Glutamatergic neuron (in vitro differentiated cells): ENCODE results near the gene CDC42. TPM values are rescaled to one million over a fixed set of nuclear protein-coding genes. Genes with fewer than 3 reads are reported as not detected.

Experiments used
- DNase-seq: peaks from one replicate; pipeline ENCODE4 v3.0.0; 2022
- H3K27ac Mint-ChIP-seq: one replicate; pipeline ENCODE4 v1.8.0; 2020; ENCODE audit warnings: mild to moderate bottlenecking, mixed read lengths, inconsistent platforms; ENCODE audit not compliant: unreplicated experiment
- H3K27me3 Mint-ChIP-seq: one replicate; pipeline ENCODE4 v1.8.0; 2020; ENCODE audit warnings: mild to moderate bottlenecking, moderate library complexity, mixed read lengths, inconsistent platforms; ENCODE audit not compliant: unreplicated experiment
- H3K36me3 Mint-ChIP-seq: one replicate; pipeline ENCODE4 v1.8.0; 2020; ENCODE audit warnings: mild to moderate bottlenecking, mixed read lengths, inconsistent platforms; ENCODE audit not compliant: unreplicated experiment
- H3K4me1 Mint-ChIP-seq: one replicate; pipeline ENCODE4 v1.8.0; 2020; ENCODE audit warnings: mild to moderate bottlenecking, low read depth, mixed read lengths, inconsistent platforms; ENCODE audit not compliant: unreplicated experiment
- H3K4me3 Mint-ChIP-seq: one replicate; pipeline ENCODE4 v1.8.0; 2020; ENCODE audit warnings: mild to moderate bottlenecking, mixed read lengths, inconsistent platforms; ENCODE audit not compliant: unreplicated experiment
- H3K9me3 Mint-ChIP-seq: one replicate; pipeline ENCODE4 v1.8.0; 2020; ENCODE audit warnings: mild to moderate bottlenecking, moderate library complexity, mixed read lengths, inconsistent platforms; ENCODE audit not compliant: unreplicated experiment
- total RNA-seq: library from RNA; stranded (reverse); fragmentation: NEBNext Ultra II Directional; extraction: Animal tissue kit (Norgen Biotek cat#: 25700); gene quantifications from one replicate; pipeline ENCODE4 v1.2.1, GENCODE V29; 2021; ENCODE audit not compliant: unreplicated experiment
- TF ChIP-seq, protein P1 (sequence below): fragments of 200-600 bp; sonication (generic); IDR thresholded peaks from one replicate; pipeline ENCODE4 v1.5.0; 2021; ENCODE audit not compliant: partially characterized antibody, unreplicated experiment

CDC42 gene
- total RNA-seq, 1 donor from 2014 or later, result 283 TPM

DNA sequence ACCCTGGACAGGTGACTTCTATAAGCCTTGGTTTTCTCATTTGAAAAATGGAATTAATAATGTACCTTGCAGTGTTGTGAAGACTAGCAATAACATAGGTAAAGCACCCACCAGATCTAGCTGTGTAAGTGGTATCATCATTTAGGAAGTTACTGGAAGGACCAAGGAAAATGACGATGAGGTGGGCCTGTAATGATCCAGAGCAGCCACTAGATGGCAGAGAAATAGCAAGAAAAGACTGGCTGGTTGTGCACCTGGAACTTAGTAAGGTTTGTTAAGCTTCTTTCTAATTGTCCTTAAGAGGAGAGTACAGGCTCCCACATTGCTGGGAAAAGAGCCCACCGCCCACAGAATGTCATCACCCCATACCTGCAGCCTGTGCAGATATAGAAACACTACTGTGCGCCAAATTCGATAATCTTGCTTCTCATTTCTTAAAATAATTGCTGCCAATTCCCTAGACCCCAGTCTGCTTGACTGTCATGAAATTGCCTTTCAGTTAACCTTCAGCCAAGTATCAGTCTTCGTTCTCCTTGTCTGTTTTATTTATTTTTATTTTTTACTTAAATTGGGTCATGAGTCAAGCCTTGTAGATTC, 53.2 kb downstream of the CDC42 start:
- peaks cover 2% of the 10 kb centered on the region for H3K27me3 Mint-ChIP-seq
- no peaks in the 10 kb centered on the region for H3K4me1 Mint-ChIP-seq
- no peak for DNase-seq
- TF ChIP-seq, protein P1, sequence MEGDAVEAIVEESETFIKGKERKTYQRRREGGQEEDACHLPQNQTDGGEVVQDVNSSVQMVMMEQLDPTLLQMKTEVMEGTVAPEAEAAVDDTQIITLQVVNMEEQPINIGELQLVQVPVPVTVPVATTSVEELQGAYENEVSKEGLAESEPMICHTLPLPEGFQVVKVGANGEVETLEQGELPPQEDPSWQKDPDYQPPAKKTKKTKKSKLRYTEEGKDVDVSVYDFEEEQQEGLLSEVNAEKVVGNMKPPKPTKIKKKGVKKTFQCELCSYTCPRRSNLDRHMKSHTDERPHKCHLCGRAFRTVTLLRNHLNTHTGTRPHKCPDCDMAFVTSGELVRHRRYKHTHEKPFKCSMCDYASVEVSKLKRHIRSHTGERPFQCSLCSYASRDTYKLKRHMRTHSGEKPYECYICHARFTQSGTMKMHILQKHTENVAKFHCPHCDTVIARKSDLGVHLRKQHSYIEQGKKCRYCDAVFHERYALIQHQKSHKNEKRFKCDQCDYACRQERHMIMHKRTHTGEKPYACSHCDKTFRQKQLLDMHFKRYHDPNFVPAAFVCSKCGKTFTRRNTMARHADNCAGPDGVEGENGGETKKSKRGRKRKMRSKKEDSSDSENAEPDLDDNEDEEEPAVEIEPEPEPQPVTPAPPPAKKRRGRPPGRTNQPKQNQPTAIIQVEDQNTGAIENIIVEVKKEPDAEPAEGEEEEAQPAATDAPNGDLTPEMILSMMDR, result peak; percentile 88
- no peaks in the 10 kb centered on the region for H3K9me3 Mint-ChIP-seq
- no peaks in the 10 kb centered on the region for H3K36me3 Mint-ChIP-seq
- H3K27ac Mint-ChIP-seq, result no peak overlapping the region
- no peak overlapping the region for H3K4me3 Mint-ChIP-seq

GRCh38 chr1:22107126-22107525, 54.6 kb downstream of the CDC42 start:
- Mint-ChIP-seq H3K27ac (no peak overlapping the region), H3K4me1 (peaks cover 2% of the 10 kb centered on the region), H3K36me3 (no peaks in the 10 kb centered on the region), H3K27me3 (peaks cover 5% of the 10 kb centered on the region), H3K4me3 (no peak overlapping the region), H3K9me3 (no peaks in the 10 kb centered on the region)
- DNase-seq, result no peak
- TF ChIP-seq, protein P1, result no peak

DNA sequence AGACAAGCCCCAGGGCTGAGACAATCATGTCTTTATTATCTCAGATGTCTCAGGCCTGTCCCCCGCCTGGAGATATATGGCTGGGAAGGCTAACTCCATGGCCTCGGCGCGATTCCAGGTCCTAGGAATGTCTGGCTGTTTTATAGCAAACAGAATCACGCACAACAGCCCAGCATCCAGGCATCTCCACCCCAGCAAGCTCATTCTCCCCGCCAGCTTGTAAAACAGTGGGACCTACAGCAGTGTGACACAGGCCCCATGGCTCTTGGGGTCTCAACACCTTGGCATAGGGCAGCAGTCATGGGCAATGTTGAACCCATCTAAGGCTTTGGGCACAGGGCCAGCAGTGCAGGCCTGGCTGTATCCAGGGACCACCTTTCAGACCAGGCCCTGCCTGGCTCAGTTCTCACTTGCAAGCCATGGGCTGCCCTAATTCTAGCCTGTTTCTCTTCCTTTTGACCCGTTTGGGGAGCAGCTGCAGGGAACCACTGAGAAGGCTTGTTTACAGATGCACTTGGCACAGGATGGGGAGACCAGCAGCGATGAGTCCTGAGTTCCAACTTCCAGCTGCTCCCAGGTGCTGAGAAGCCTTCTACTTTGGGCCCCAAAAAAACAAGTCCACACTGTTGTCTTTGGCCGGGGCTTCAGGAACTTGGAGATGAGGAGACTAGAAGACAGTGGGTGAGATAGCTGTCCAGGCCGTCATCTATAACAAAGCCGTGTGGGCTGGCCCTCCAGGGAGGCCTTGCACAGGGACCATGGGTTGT, 56.0 kb downstream of the CDC42 start:
- Mint-ChIP-seq H3K4me1 (peaks cover 2% of the 10 kb centered on the region), H3K27me3 (peaks cover 5% of the 10 kb centered on the region), H3K36me3 (no peaks in the 10 kb centered on the region), H3K9me3 (peaks cover 2% of the 10 kb centered on the region), H3K4me3 (no peak overlapping the region), H3K27ac (no peak overlapping the region)
- no peak for DNase-seq
- TF ChIP-seq, protein P1, result no peak

DNA sequence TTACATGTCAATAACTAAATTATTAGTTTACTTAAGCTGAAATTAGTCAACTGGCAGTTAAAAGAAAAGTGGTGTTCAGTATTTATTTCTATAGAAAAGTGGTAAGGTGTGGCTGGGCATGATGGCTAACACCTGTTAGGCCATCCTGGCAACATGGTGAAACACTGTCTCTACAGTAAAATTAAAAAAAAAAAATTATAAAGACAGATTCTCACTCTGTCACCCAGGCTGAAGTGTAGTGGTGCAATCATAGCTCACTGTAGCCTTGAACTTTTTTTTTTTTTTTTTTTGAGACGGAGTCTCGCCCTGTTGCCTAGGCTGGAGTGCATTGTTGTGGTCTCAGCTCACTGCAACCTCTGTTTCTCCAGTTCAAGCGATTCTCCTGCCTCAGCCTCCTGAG, 57.5 kb downstream of the CDC42 start:
- DNase-seq, result no peak
- Mint-ChIP-seq H3K27me3 (peaks cover 5% of the 10 kb centered on the region), H3K27ac (no peak overlapping the region), H3K9me3 (peaks cover 2% of the 10 kb centered on the region), H3K4me3 (no peak overlapping the region), H3K4me1 (peaks cover 4% of the 10 kb centered on the region), H3K36me3 (no peaks in the 10 kb centered on the region)
- TF ChIP-seq, protein P1, result no peak

- Mint-ChIP-seq H3K27me3 (peaks cover 6% of the 10 kb centered on the region), H3K36me3 (no peaks in the 10 kb centered on the region), H3K27ac (no peak overlapping the region), H3K4me1 (peaks cover 5% of the 10 kb centered on the region), H3K4me3 (no peak overlapping the region), H3K9me3 (peaks cover 2% of the 10 kb centered on the region)
- TF ChIP-seq, protein P1, result no peak
- no peak for DNase-seq
These were observed 58.6 kb downstream of the CDC42 start for GRCh38 chr1:22111115-22111514.
